AG08396 (cell line): ENCODE measurements around the gene PLPP7.
"Not testable (repeated sequence)": the region's sequence is repeated elsewhere in the genome, so short reads cannot be mapped to it uniquely, and the experiment has no call there.

Experiments
- DNase-seq: peaks from one replicate; pipeline ENCODE4 v3.0.0; 2012; ENCODE audit warnings: low spot score, mixed read lengths

Gene PLPP7

DNA sequence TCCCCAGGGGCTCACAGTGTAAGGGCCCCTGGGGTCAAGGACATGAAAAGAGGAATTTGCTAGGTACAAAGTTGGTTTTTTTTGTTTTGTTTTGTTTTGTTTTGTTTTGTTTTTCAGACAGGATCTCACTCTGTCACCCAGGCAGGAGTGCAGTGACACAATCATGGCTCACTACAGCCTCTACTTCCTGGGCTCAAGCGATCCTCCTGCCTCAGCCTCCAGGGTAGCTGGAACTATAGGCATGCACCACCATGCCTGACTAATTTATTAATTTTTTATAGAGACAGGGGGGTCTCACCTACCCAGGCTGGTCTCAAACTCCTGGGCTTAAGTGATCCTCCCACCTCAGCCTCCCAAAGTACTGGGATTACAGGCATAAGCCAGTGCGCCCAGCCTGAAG lies 42.5 kb downstream of the PLPP7 start:
- not testable (repeated sequence) for DNase-seq

DNA sequence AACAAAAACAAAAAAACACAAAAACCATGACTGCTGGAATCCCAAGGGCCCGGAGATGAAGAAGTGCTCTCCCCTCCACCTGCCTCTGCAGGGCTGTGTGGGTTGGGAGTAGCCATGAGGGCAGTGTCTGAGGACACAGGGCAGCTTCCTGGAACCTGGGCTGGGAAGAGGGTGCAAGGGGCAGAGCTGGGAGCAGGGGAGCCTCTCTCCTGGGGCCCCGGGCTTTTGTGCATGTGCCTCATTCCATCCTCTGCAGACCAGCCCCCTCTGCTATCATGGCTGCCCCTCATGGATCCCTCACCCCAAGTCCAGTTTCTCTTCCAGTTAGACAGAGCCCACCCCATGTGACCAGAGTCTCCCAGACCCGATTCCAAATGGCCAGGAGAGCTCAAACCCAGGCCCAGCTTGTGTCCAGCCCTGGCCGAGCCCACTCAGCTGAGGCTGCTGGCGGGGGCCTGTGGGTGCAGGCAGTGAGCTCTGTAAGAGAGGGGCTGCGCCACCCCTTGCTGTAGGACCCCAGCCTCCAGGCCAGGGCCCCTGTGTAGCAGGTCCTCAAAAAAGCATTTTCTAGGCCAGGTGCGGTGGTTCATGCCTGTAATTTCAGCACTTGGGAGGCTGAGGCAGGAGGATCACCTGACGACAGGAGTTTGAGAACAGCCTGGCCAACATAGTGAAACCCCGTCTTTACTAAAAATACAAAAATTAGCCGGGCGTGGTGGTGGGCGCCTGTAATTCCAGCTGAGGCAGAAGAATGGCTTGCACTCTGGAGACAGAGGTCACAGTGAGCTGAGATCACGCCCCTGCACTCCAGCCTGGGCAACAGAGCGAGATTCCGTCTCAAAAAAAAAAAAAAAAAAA lies 44.5 kb downstream of the PLPP7 start:
- no peak for DNase-seq

DNA sequence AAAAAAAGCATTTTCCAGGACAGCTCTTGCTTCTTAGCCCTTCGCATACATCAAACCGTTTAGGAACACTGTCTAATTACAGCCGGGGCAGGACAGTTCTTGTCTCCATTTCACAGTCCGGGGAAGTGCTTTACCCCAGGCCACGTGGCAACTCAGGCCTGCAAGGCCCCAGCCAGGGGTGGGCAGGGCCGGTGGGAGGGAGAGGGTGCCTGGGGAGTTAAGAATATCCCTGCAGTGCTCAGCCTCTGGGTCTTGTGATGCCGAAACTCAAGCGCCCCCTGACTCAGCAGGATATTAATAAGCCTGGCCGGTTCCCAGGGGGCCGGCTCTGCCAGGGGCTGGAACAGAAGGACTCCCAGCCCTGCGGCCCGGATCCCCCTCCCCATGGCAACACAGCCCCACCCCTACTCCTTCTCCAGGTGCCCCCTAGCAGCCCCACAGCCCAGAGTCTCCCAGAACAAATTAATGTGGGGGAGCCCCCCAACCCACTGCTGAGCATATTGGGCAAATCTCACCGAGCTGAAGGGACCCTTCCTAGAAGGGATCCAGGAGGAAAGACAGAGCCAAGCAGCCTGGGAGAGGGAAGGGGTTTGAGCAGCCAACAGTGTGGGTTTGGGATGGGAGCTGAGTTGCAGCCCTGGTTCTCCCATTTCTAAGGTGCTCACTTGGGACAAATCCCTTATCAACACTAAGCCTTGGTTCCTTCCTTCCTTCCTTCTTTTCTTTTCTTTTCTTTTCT lies 45.3 kb downstream of the PLPP7 start:
- no peak for DNase-seq

DNA sequence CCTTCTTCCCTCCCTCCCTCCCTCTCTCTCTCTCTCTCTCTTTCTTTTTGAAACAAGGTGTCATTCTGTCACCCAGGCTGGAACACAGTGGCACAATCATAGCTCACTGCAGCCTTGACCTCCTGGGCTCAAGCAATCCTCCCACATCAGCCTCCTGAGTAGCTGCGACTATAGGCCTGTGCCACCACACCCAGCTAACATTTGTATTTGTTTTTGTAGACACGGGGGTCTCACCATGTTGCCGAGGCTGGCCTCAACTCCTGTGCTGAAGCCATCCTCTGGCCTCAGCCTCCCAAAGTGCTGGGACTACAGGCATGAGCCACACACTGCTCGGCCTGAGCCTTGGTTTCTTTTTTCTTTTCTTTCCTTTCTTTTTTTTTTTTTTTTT lies 45.8 kb downstream of the PLPP7 start:
- DNase-seq = no peak

DNA sequence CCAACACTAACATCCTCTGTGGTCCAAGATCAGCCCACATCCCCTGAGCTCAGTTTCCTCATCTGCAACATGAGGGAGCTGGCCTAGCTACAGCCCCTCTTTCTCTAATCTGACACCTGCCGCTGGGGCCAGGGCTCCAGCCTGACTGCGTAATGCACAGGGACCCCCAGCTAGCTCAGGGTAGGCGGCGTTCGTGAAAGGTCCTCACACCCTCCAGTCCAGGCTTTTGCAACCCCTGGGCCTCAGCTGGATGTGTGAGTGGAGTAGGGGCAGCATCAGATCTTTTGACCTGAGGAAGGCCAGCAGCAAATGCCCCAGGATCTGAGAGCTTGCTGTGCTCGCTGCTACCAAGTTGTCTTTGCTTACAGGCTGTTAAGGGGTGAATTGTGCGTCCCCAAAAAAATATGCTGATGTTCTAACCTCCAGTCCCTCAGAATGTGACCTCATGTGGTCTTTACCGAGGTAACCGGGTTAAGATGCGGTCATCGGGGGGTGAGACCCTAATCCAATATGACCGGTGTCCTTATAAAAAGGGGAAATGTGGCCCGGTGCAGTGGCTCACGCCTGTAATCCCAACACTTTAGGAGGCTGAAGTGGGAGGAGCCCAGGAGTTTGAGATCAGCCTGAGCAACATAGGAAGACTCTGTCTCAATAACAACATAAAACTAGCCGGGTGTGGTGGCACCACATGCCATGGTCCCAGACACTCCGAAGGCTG lies 47.8 kb downstream of the PLPP7 start:
- DNase-seq = no peak

DNA sequence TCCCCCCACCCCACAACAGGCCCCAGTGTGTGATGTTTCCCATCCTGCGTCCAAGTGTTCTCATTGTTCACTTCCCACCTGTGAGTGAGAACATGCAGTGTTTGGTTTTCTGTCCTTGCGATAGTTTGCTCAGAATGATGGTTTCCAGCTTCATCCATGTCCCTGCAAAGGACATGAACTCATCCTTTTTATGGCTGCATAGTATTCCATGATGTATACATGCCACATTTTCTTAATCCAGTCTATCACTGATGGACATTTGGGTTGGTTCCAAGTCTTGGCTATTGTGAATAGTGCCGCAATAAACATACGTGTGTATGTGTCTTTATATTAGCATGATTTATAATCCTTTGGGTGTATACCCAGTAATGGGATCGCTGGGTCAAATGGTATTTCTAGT lies 49.7 kb downstream of the PLPP7 start:
- DNase-seq = not testable (repeated sequence)

DNA sequence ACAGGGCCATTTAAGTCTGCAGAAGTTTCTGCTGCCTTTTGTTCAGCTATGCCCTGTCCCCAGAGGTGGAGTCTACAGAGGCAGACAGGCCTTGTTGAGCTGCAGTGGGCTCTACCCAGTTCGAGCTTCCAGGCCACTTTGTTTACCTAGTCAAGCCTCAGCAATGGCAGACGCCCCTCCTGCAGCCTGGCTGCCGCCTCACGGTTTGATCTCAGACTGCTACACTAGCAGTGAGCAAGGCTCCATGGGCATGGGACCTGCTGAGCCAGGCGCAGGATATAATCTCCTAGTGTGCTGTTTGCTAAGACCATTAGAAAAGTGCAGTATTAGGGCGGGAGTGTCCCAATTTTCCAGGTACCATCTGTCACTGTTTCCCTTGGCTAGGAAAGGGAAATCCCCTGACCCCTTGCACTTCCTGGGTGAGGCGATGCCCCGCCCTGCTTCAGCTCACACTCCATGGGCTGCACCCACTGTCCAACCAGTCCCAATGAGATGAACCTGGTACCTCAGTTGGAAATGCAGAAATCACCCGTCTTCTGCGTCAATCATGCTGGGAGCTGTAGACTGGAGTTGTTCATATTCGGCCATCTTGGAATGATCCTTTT lies 55.5 kb downstream of the PLPP7 start:
- not testable (repeated sequence) for DNase-seq

DNA sequence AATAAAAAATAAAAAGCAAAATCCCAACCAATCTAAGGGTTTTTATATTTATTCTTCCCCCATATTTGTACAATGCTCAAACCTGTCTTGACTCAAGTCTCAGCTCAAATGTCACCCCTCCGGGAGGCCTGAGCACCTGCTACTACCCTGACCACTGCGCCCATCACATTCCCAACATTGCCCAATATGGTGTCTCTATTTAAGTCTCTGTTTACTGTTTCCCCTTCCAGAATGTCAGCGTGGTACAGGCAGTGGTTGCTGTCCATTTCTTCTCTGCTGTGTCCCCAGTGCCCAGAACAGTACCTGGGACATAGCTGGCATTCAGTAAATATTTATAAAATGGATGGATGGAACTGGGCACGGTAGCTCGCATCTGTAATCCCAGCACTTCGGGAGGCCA lies 57.0 kb downstream of the PLPP7 start:
- DNase-seq = no peak

DNA sequence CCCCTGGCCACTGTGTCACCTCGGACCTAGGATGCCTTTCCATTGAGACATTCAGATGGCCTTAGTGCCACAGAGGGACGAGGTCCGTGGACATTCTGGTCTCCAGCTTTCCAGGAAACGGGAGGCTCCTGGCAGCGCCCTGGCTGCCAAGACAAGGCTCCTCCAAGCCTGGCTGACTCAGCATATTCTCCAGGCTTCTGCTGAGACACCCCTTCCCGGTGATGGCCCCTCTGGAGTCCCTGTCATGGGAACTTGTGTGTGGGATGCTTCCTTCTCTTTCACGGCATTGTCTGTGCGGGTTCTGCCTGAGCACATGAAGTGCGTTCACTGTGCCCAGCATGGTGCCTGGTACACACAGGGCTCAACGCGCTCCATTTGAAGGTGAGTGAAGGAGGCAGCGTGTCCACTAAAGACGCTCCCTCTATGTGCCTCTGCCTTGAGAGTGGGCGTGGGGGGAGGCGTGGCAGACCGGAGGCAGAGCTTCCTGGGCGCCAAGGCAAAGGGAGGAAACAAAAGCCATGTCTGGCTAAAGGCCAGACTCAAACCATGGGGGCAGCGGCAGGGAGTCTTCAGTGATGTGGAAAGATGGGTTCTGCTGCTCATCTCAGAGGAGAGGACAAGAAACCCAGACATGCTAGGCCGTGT lies 58.0 kb downstream of the PLPP7 start:
- DNase-seq = no peak

DNA sequence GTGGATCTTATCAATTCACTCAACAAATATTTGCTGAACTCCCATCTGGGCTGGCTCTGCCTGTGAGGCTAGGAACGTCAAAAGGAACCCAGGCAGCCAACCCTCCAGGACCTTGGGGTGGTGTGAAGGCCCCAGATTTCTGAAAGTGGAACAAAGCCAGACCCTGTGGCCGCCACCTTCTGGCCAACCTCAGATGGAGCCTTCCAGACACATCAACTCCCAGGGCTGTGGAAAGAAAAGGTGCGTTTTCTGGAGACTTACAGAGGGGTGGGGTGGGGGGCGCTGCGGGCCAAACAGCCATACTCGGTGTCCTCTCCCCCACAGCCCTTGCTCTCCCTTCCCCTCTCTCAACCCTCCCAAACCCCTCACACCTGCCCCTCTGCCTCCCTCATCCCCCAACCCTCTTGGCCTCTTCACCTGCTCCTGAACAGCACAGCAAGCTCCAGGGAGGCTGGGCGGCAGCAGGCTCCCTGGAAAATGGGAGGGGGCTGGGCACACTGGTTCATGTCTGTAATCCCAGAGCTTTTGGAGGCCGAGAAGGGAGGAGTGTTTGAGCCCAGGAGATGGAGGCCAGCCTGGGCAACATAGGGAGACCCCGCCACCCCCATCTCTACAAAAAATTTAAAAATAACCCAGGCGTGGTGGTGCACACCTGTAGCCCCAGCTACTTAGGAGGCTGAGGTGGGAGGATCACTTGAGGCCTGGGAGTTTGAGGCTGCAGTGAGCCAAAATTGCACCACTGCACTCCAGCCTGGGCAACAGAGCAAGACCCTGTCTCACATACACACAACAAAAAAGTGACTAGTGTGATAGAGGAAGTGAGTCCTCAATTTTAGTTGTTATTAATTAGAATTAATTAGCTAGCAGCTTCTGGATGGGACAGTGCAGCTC lies 59.4 kb downstream of the PLPP7 start:
- no peak for DNase-seq

DNA sequence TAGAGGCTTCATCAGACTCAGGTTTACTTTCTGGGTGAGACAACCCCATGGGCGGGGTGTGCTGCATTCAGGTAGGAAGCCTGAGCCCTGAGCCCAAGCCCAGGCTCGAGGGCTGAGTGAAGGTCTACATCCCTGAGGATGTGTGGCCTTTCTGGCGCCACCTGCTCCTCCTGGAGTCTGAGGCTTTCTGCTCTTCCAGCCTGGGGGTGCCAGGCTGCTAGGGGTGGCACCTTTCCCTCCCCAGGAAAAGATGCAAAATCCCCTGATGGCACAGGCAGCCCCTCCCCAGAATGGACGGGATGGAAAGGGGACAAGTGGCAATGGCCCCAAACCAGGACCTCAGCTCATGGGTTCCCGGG lies 60.0 kb downstream of the PLPP7 start:
- no peak for DNase-seq

DNA sequence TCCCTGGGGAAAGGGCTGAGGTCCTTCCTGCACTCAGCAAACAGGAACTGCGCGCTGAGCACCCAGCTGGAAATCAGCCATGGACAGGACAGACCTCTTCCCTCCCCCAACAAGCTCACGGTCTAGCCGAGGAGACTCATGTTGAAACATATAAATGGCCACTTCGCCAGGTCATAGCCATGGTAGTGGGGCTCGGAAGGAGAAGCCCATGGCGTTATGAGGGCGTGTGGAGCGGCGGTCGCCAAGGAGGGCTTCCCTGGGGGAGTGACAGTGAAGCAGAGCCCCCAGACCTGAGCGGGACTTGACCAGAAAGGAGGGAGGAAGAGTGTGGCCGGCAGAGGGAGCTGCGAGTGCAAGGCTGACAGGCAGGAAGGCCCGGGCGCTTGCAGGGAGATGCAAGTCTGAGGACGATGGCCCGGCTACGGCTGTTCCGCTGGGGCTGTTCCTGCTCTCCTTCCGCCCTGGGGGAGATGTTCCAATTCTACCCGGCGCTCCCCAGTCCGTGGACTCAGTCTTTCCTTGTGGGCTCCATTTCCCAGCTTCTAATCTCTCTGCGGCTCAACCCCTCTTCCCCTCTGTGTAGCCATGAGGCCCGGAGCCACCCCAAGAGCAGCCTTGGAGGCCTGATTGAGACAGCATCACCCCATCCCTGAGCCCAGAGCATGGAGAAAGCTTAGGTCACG lies 60.5 kb downstream of the PLPP7 start:
- peak; percentile 85 for DNase-seq

DNA sequence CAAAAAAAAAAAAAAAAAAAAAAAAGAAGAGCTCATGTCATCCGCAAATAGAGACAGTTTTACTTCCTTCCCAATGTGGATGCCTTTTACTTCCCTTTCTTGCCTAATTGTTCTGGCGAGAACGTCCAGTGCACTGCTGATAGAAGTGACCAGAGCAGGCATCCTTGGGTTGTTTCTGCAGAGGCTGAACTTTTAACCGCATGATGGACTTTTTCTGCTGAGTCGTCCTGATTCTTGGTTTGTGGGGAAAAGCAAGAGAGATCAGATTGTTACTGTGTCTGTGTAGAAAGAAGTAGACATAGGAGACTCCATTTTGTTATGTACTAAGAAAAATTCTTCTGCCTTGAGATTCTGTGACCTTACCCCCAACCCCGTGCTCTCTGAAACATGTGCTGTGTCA lies 67.0 kb downstream of the PLPP7 start:
- DNase-seq = not testable (repeated sequence)

DNA sequence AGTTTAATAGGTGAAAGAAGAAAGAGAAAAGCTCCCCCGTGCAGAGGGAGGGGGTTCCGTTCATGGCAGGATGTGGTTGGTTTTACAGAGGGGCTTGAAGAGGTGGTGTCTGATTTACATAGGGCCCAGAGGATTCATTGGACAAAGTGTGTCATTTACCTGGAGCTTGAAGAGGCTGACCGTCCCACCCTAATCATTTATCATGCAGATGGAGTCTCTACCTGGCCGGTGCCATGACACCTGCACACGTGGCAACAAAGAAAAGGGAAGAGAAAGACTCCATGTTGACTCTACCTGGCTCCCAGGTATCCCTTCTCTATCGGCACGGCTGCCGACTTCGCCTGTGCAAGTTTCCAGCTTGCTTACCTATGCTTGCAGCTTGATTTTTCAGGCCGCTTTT lies 69.0 kb downstream of the PLPP7 start:
- DNase-seq = no peak
